ENCODE data around the gene TMEM8B.

- TF ChIP-seq, protein P1, sequence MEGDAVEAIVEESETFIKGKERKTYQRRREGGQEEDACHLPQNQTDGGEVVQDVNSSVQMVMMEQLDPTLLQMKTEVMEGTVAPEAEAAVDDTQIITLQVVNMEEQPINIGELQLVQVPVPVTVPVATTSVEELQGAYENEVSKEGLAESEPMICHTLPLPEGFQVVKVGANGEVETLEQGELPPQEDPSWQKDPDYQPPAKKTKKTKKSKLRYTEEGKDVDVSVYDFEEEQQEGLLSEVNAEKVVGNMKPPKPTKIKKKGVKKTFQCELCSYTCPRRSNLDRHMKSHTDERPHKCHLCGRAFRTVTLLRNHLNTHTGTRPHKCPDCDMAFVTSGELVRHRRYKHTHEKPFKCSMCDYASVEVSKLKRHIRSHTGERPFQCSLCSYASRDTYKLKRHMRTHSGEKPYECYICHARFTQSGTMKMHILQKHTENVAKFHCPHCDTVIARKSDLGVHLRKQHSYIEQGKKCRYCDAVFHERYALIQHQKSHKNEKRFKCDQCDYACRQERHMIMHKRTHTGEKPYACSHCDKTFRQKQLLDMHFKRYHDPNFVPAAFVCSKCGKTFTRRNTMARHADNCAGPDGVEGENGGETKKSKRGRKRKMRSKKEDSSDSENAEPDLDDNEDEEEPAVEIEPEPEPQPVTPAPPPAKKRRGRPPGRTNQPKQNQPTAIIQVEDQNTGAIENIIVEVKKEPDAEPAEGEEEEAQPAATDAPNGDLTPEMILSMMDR (IDR thresholded peaks at IDR 0.05) = no peak
- TF ChIP-seq POLR2AphosphoS5 (IDR thresholded peaks at IDR 0.05) (no peak), EP300 (IDR thresholded peaks at IDR 0.05) (no peak), POLR2A (IDR thresholded peaks at IDR 0.05) (no peak)
These were observed 2.0 kb downstream of the TMEM8B start for GRCh38 chr9:35831040-35831439.

Data from sigmoid colon (tissue), 4 donors.